NOMO-1 (cell line): Measurements from ENCODE around the gene FAM118B.
"Not testable (repeated sequence)": the region's sequence is repeated elsewhere in the genome, so short reads cannot be mapped to it uniquely, and the experiment has no call there.

Experiments used
- DNase-seq, 2 experiments: peaks; one replicate each; lab custom pipeline; 2025; ENCODE audit not compliant: unreplicated experiment in 2 of 2; lab: John Stamatoyannopoulos, UW

FAM118B gene

DNA sequence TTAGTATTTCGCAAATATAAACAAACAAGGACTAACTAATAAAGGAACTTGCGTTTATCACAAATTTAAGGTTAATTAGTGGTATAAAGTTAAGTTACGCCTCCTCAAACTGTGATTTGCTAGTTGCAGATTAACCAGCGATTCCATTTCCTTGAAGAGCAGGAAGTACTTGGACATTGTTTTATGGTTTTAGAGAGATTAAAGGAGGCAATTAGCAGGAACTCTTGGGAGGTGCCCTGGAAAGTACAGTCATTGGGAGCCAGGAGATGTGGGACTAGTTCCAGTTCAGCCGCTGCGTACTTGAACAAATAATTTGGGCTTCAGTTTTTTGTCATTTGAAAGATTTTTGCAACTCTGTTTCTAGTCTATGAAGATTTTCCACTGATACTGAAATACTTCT lies 3.3 kb downstream of the FAM118B start:
- no peak for DNase-seq

GRCh38 chr11:126216526-126217305 lies 5.1 kb downstream of the FAM118B start:
- DNase-seq = no peak

GRCh38 chr11:126217491-126217890 lies 5.9 kb downstream of the FAM118B start:
- peak; percentile 4 to 29 for DNase-seq

DNA sequence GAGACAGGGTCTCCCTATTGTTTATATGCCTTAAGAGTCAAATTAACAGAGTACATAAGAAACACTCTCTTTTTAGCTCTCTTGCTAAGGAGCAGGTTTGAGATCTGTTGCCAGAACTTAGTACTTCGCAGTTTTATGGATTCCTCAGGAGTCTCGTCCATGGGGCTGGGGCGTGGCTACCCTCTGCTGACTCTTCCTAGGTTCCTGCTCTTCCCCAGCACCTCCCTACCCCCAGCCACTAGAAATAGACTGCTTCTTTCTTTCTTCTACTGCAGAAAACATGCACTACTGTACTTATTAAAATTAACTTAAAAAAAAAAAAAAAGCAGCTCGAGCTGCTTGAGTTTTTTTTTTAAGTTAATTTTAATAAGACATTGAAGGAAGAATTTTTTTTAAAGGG lies 8.0 kb downstream of the FAM118B start:
- DNase-seq = no peak

DNA sequence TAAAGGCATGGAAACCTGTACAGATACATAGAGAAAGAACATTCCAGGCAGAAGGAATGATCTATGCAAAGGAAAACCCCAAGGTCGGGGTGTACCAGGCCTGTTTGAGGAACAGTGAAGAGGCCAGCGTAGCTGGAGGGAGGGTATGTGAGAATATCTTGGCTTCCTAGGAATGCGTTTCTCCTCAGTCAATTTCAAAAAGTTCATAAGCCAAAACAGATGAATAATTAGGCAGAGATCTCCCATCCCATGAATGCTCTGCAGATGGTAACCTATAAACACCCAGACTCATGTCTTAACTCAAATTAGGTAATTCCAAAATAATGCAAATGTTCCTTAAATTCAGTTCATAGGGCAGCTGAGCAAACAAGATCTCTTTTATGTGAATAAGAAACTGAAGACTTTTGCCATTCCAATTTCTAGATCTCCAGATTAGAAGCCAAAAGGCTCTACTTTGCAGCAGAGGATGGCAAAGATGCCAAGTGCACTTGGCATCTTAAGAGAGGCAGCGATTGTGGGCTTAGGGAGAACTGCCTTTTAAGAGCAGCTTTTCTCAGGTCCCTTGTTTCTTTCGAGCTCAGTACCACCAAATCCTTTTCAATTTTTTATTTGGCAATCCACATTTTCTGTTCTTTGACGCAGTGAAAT lies 13.2 kb downstream of the FAM118B start:
- DNase-seq = no peak

DNA sequence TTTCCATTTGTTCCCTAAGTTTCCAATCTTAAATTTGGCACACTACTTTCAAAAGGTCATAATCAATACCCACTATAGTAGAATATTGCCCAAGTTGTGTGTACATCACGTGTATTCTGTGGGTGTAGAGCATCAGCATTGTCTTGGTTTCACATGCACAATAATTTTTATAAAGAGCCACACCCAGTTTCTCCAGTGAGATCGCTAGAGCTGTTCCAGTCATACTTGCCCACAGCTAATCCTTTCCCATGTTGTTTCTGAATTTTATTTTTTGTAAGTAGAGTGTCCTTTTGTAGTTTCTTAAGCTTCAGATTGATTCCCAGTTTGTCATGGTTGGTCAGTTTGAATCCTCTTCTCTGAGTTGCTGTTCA lies 13.7 kb downstream of the FAM118B start:
- no peak for DNase-seq

DNA sequence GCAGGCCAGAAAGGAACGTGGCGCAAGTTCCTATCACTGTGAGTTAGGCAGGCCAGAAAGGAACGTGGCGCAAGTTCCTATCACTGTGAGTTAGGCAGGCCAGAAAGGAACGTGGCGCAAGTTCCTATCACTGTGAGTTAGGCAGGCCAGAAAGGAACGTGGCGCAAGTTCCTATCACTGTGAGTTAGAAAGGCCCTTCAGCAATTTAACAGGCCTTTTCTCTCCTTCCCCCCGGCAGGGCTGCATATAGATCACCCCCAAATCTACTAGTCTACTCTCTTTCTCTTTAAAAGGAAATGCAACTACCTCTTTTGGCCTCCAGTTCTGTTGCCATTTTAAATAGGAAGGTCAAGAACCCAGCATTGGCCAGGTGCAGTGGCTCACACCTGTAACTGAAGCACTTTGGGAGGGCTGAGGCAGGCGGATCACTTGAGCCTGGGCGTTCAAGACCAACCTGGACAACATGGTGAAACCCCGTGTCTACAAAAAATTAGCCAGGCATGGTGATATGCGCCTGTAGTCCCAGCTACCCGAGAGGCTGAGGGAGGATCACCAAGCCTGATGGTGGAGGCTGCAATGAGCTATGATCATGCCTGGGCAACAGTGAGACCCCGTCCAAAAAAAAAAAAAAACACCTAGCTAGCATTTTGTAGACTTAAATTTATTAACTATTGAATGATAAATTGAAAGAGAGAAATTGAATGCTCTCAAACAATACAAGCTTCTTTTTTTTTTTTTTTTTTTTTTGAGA lies 14.9 kb downstream of the FAM118B start:
- DNase-seq = no peak

GRCh38 chr11:126229858-126230540 lies 18.4 kb downstream of the FAM118B start:
- DNase-seq = no peak

- DNase-seq = no peak
Observed at GRCh38 chr11:126231725-126232459, 20.3 kb downstream of the FAM118B start.

DNA sequence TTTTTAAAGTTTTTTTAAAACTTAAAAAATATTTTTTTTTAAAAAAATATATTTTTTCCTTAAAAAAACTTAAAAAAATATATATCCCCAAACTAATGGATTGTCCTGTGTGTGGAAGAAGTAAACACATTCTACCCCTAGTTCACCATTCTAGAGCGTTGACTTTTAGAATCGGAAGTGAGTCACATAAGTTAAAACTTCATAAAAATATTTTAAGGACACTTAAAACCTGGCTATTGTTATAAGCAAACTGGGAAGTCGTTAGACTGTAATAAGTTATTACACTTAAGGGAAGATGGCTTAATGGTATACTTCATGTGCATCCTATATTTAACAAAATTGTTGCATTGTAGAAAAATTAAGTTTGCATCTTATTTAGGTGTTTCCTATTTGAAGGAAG lies 21.1 kb downstream of the FAM118B start:
- DNase-seq = no peak

DNA sequence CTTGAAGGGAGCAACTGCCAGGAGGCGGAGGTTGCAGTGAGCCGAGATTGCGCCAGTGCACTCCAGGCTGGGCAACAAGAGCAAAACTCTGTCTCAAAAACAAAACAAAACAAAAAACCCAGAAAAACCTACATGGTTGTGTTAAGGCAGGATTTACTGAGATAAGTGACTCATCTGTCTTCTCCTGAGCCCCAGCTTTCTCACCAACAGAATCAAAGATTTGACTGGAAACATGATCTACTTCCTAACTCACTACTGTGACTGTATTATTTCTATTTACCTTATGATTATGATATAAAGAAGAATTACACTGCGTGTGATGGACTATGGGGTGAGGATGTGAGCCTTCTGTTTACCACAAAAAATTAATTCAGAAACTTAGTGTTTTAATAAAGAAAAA lies 21.8 kb downstream of the FAM118B start:
- no peak for DNase-seq

DNA sequence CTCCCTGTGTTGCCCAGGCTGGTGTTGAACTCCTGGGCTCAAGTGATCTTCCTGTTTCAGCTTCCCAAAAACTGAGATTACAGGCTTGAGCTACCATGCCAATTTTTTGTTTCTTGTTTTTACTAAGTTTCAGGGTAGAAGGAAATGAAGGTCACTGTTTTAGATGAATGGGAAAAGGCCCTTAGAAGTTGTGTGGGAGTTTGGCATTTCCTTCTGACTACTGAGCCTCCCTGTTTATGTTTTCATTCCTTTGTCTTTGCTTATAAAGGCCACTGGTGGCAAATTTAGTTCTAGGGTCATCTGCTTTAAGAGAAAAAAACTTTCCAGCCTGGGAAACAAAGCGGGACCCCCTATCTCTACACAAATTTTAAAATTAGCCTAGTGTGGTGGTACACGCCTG lies 35.1 kb downstream of the FAM118B start:
- no peak for DNase-seq

GRCh38 chr11:126253265-126253664 lies 41.7 kb downstream of the FAM118B start:
- DNase-seq = no peak

GRCh38 chr11:126254819-126255218 lies 43.2 kb downstream of the FAM118B start:
- no peak for DNase-seq

DNA sequence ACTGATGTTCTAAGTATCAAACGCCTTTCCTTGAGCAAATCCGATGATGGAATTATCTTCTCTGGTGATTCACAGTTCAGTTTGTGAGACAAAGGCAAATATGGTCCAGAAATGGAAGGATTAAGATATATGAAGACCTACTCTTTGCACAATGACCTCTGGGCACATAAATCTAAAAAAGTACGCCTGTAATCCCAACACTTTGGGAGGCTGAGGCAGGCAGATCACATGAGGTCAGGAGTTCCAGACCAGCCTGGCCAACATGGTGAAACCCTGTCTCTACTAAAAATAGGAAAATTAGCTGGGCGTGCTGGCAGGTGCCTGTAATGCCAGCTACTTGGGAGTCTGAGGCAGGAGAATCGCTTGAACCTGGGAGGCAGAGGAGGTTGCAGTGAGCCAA lies 43.9 kb downstream of the FAM118B start:
- not testable (repeated sequence) for DNase-seq

DNA sequence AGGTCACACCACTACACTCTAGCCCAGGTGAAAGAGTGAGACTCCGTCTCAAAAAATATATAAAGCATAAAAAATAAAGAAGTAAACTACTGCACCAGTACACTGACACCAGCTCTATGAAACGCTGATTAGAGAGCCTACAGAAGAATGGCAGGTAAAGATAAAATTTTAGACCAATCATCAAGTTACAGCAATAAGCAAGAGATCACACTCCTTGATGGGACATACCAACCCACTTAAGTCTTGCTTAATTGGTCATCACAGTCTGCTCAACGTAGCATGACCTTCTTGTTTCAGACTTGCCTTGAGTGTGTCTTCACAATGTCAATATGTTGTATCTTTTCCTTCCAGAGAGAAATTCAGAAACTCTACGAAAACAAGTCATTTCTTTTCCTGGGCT lies 44.6 kb downstream of the FAM118B start:
- no peak for DNase-seq

DNA sequence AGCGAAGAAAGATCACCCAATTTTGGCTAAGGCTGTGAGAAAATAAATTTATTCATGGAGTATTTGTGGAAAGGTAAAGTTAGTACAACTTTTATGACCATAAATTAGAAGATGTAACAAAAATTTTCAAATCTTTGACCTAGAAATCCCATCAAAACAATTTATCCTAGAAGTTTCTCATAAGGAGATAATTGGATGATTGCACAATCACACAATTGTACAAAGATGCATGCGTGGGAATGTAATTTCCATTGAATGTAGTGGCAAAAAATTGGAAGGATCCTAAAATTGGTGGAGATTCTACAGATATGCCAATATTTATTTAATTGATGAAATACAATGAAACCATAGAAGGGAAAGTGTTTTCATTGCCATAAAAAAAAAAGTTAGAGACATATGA lies 45.6 kb downstream of the FAM118B start:
- no peak for DNase-seq

DNA sequence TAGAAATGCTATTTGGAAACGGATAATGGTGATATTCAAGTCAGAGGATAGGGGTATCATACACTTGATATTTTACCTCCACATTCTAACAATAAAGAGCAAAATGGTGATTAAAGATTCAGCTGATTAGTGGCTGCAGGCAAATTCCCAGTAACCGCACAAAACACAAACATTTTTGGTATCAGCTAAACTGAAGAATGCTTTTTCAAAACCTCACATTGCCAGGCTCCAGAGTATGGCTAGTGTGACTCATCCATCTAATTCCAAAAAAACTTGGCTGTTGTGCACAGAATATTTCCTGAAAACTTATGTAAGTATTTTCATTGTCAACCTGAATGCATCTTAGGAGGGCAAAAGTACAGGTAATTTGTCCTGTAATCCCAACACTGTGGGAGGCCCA lies 46.2 kb downstream of the FAM118B start:
- DNase-seq = no peak

DNA sequence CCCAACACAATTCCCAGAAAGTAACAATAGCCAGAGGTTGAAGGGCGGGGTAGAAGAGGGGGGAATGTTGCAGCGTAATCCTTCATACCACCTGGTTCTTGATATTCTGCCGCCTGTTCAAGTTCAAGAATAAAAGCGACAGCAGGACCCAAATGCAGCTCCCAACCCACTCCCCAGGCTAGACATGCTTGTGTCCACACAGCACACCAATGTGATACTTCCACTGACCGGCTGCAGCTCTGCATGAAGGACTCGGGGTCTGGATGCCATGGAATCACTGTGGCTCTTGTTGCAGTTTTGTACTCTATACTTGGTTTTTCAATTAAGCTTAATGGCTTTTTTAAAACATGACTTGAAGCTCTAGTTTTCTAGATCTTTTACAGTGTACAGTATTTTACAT lies 50.6 kb downstream of the FAM118B start:
- no peak for DNase-seq

- DNase-seq = no peak
Observed at GRCh38 chr11:126263489-126263888, 51.9 kb downstream of the FAM118B start.

DNA sequence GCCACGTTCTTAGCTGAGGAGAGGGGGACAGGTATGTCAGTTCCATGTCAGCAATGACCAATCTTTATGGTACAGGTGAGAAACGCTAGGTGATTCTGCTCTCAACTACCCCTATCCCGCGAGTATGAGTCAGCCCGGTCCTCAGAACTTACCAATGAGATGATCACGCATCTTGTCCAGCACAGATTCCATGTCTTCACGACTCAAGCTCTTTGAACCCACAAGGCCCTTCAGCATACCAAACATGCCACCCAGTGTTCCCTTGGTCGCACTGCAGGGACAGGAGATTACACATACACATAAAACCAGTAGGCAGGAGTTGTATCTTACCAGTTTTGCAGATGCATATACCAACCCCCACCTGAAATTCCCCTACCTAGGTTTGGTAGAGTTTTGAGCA lies 54.2 kb downstream of the FAM118B start:
- no peak for DNase-seq
